ENCODE data around the gene ZMIZ1.

GRCh38 chr10:79231908-79232307 is 163.1 kb downstream of the ZMIZ1 start:
- TF ChIP-seq ZNF19 (tag by site-specific recombination; IDR thresholded peaks at IDR 0.05; ENCODE audit: low read depth) (no peak), ELK4 (IDR thresholded peaks at IDR 0.05; ENCODE audit: borderline replicate concordance, low read depth, low read length) (no peak), CTCF (tag by site-specific recombination; IDR thresholded peaks at IDR 0.05) (no peak)

All from HEK293 (cell line).